IPS-15b (cell line): ENCODE data around the gene GNB1.
"Not testable (repeated sequence)": the region's sequence is repeated elsewhere in the genome, so short reads cannot be mapped to it uniquely, and the experiment has no call there.

ENCODE experiments used
- H3K27me3 ChIP-seq: one replicate; pipeline ENCODE4 v1.6.1; 2013; ENCODE audit warnings: low read length; ENCODE audit not compliant: control insufficient read depth, insufficient read depth
- H3K36me3 ChIP-seq: one replicate; pipeline ENCODE4 v1.6.1; 2013; ENCODE audit warnings: low read length; ENCODE audit not compliant: control insufficient read depth, insufficient read depth
- H3K4me1 ChIP-seq: one replicate; pipeline ENCODE4 v1.6.1; 2013; ENCODE audit warnings: mild to moderate bottlenecking, low read length; ENCODE audit not compliant: control insufficient read depth, insufficient read depth
- H3K4me3 ChIP-seq: one replicate; pipeline ENCODE4 v1.5.1; 2013; ENCODE audit warnings: low read depth, low read length
- H3K9ac ChIP-seq: one replicate; pipeline ENCODE4 v1.6.1; 2013; ENCODE audit warnings: low read depth, mild to moderate bottlenecking, low read length
- H3K9me3 ChIP-seq: one replicate; pipeline ENCODE4 v1.6.1; 2013; ENCODE audit warnings: mild to moderate bottlenecking, low read length; ENCODE audit not compliant: control insufficient read depth, insufficient read depth

GNB1 gene

GRCh38 chr1:1857096-1857703 lies 33.7 kb downstream of the GNB1 start:
- Histone ChIP-seq H3K9ac (no peak overlapping the region), H3K4me3 (no peak overlapping the region), H3K9me3 (no peaks in the 10 kb centered on the region), H3K4me1 (peaks cover 5% of the 10 kb centered on the region), H3K27me3 (no peaks in the 10 kb centered on the region), H3K36me3 (peaks cover 3% of the 10 kb centered on the region)

GRCh38 chr1:1856161-1856560 lies 34.7 kb downstream of the GNB1 start:
- H3K9ac ChIP-seq, H3K4me1 ChIP-seq, H3K9me3 ChIP-seq, H3K4me3 ChIP-seq, H3K27me3 ChIP-seq, H3K36me3 ChIP-seq: not testable (repeated sequence)

- H3K9ac ChIP-seq: no peak overlapping the region
- H3K36me3 ChIP-seq: peaks cover 3% of the 10 kb centered on the region
- no peak overlapping the region for H3K4me3 ChIP-seq
- no peaks in the 10 kb centered on the region for H3K9me3 ChIP-seq
- H3K4me1 ChIP-seq: peaks cover 10% of the 10 kb centered on the region
- no peaks in the 10 kb centered on the region for H3K27me3 ChIP-seq
These were observed 37.2 kb downstream of the GNB1 start for GRCh38 chr1:1853593-1854257.

DNA sequence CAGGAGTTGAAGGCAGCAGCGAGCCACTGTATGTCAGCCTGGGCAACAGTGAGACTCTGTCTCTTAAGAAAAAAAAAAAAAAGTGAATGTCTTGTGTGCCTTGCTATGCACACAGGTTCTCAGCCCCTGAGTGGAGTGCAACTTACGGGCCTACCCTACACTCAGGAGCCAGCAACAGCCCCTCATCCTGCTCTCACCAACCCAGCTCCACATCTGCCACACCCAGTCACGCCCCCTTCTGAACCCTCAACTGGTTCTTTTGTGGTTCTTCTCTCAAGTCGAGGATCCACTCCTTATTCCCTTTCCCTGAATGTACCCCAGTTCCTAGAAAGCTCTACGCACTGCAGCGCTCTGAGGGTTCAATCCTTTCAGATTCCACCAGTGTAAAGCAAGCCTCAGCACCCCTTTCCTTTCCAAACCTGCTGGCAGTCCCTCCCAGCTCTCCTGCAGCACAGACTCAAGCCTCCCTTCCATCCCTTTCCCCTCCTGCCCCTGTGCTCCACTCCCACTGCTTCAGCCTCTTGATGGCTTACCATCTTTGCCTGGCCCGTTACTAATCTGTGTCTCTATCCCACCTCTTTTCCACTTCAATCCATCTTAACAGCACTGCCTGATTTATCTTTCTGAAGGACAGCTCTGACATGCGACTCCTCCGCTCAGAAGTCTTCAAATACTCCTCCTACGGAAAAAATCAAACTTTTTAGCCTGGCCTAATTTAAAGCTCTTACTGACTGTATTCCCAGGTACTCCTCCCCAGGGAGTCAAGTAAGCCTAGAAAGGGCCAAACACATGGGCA lies 38.1 kb downstream of the GNB1 start:
- no peaks in the 10 kb centered on the region for H3K9me3 ChIP-seq
- H3K27me3 ChIP-seq: no peaks in the 10 kb centered on the region
- H3K4me1 ChIP-seq: peaks cover 8% of the 10 kb centered on the region
- H3K36me3 ChIP-seq: peaks cover 3% of the 10 kb centered on the region
- H3K4me3 ChIP-seq: no peak overlapping the region
- H3K9ac ChIP-seq: no peak overlapping the region

DNA sequence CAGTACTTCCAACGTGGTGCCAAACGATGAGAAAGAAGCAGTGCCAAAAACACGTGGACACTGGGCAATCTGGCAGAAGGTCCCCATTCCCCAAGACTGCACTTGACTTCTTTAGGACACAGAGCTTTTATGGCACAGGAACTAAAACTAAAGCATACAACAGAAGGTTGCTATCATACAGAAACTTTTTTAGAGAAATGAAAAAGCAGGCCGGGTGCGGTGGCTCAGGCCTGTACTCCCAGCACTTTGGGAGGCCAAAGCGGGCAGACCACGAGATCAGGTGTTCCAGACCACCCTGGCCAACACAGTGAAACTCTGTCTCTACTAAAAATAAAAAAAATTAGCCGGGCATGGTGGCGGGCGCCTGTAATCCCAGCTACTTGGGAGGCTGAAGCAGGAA lies 43.0 kb downstream of the GNB1 start:
- H3K4me1 ChIP-seq: peaks cover 8% of the 10 kb centered on the region
- no peak overlapping the region for H3K9ac ChIP-seq
- no peaks in the 10 kb centered on the region for H3K27me3 ChIP-seq
- no peak overlapping the region for H3K4me3 ChIP-seq
- no peaks in the 10 kb centered on the region for H3K9me3 ChIP-seq
- peaks cover 7% of the 10 kb centered on the region for H3K36me3 ChIP-seq

GRCh38 chr1:1847061-1847850 lies 43.6 kb downstream of the GNB1 start:
- Histone ChIP-seq H3K4me1 (peaks cover 8% of the 10 kb centered on the region), H3K9ac (no peak overlapping the region)

DNA sequence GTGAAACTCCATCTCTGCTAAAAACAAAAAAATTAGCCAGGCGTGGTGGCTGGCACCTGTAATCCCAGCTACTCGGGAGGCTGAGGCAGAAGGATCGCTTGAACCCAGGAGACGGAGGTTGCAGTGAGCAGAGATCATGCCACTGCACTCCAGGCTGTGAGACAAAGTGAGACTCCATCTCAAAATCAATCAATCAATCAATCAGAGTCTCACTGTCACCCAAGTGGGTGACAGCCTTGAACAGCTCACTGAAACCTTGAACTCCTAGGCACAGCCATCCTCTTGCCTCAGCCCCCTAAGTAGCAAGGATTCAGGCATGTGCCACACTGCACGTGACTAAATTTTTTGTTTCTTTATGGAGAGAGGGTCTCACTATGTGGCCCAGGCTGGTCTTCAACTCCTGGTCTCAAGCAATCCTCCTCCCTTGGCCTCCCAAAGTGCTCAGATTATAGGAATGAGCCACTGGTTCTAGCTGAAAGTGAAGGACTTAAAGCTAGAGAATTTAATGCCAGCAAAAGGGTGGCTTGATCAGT lies 44.4 kb downstream of the GNB1 start:
- Histone ChIP-seq H3K36me3 (peaks cover 4% of the 10 kb centered on the region), H3K4me3 (no peak overlapping the region), H3K9ac (no peak overlapping the region), H3K9me3 (no peaks in the 10 kb centered on the region), H3K4me1 (peaks cover 8% of the 10 kb centered on the region), H3K27me3 (no peaks in the 10 kb centered on the region)

More at GRCh38 chr1:1847061-1847850, 43.6 kb downstream of the GNB1 start:
- Histone ChIP-seq H3K9me3 (no peaks in the 10 kb centered on the region), H3K36me3 (peaks cover 4% of the 10 kb centered on the region), H3K27me3 (no peaks in the 10 kb centered on the region), H3K4me3 (no peak overlapping the region)

DNA sequence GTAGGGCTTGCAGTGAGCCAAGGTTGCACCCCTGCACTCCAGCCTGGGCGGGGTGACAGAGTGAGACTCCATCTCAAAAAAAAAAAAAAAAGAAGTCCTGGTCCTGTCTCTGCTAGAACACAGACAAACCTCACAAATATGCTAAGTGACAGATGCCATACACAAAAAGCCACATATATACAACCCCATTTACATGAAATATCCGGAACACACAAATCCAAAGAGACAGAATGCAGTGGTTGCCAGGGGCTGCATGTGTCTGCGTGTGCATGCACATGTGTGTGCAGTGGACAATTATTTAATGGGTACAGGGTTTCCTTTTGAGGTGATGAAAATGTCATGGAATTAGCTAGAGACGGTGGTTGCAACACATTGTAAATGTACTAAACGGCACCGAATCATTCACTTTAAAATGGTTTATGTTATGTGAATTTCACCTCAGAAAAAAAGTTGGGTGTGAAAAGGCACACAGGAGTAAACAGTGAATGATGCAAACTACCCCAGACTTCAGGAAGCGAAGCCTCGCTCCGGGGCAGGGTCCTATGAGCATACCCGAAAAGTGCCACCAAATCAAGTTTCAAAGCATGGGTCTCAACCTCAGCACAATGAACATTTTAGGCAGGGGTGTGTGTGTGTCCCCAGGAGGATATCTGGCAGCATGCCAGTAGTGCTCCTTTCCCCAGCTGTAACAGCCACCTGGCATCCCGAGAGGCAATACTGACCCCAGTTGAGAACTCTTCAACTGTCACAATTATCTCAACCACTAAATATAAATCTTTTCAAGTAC lies 48.3 kb downstream of the GNB1 start:
- H3K4me3 ChIP-seq: no peak overlapping the region
- no peaks in the 10 kb centered on the region for H3K27me3 ChIP-seq
- H3K4me1 ChIP-seq: peaks cover 2% of the 10 kb centered on the region
- H3K9ac ChIP-seq: no peak overlapping the region
- peaks cover 4% of the 10 kb centered on the region for H3K36me3 ChIP-seq
- H3K9me3 ChIP-seq: no peaks in the 10 kb centered on the region

DNA sequence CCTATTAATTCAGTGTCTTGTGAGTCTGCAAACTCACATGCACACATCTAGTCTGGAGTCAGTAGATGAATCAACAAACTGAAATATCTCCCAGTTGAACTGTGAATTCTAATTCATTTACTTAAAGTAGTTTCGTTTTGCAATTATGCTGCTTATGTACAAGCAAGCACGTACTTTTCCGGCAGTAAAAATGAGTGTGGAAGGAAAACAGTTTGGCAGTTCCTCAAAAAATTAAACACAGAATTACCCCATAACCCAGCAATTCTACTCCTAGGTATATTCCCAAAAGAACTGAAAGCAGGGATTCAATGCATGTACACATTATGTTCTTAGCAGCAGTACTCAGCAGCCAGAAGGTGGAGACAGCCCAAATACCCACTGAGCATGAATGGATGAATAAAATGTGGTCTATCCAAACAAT lies 49.3 kb downstream of the GNB1 start:
- Histone ChIP-seq H3K9me3 (no peaks in the 10 kb centered on the region), H3K4me3 (no peak overlapping the region), H3K4me1 (peaks cover 2% of the 10 kb centered on the region), H3K36me3 (peaks cover 5% of the 10 kb centered on the region), H3K9ac (no peak overlapping the region), H3K27me3 (no peaks in the 10 kb centered on the region)

GRCh38 chr1:1839311-1839965 lies 51.4 kb downstream of the GNB1 start:
- H3K4me3 ChIP-seq: no peak overlapping the region
- no peaks in the 10 kb centered on the region for H3K4me1 ChIP-seq
- no peak overlapping the region for H3K9ac ChIP-seq
- peaks cover 5% of the 10 kb centered on the region for H3K36me3 ChIP-seq
- H3K27me3 ChIP-seq: no peaks in the 10 kb centered on the region
- no peaks in the 10 kb centered on the region for H3K9me3 ChIP-seq
